ENCODE results near the gene ULBP1. TPM values are rescaled to one million over a fixed set of nuclear protein-coding genes. Genes with fewer than 3 reads are reported as not detected.
"Not testable (repeated sequence)": the region's sequence is repeated elsewhere in the genome, so short reads cannot be mapped to it uniquely, and the experiment has no call there.

Gene ULBP1
- total RNA-seq (2014; rRNA removed; shearing (Covaris generic)) = 0.13 TPM in 1 of 2 replicates, not detected in the other

- DNase-seq (ENCODE audit: low spot score) = peak; percentile 65
Observed at GRCh38 chr6:149963462-149964307, at the start of gene ULBP1. Gene ULBP1, plus strand, starts transcription at chr6:149963943. Its CDS starts 107 bp downstream, at chr6:149964050.

- no peak for DNase-seq (ENCODE audit: low spot score)
Observed at GRCh38 chr6:149915970-149916865, 47.5 kb upstream of the ULBP1 start.

GRCh38 chr6:149917679-149918078, 46.1 kb upstream of the ULBP1 start:
- no peak for DNase-seq (ENCODE audit: low spot score)

GRCh38 chr6:149918151-149918905, 45.4 kb upstream of the ULBP1 start:
- no peak for DNase-seq (ENCODE audit: low spot score)

- DNase-seq (ENCODE audit: low spot score) = not testable (repeated sequence)
Observed at GRCh38 chr6:149919126-149919833, 44.5 kb upstream of the ULBP1 start.

GRCh38 chr6:149919834-149920225, 43.9 kb upstream of the ULBP1 start:
- no peak for DNase-seq (ENCODE audit: low spot score)

- no peak for DNase-seq (ENCODE audit: low spot score)
Observed at GRCh38 chr6:149921361-149921760, 42.4 kb upstream of the ULBP1 start.

- not testable (repeated sequence) for DNase-seq (ENCODE audit: low spot score)
Observed at GRCh38 chr6:149922091-149922490, 41.7 kb upstream of the ULBP1 start.

GRCh38 chr6:149922642-149923326, 41.0 kb upstream of the ULBP1 start, which contains the start of gene RAET1G:
Gene RAET1G, minus strand, starts transcription at chr6:149923121. Its CDS starts 111 bp downstream, at chr6:149923010.
- peak; percentile 79 for DNase-seq (ENCODE audit: low spot score)

- no peak for DNase-seq (ENCODE audit: low spot score)
Observed at GRCh38 chr6:149923327-149923986, 40.3 kb upstream of the ULBP1 start.

GRCh38 chr6:149924206-149924932, 39.4 kb upstream of the ULBP1 start:
- no peak for DNase-seq (ENCODE audit: low spot score)

GRCh38 chr6:149924933-149925252, 38.9 kb upstream of the ULBP1 start:
- no peak for DNase-seq (ENCODE audit: low spot score)

GRCh38 chr6:149925253-149925973, 38.3 kb upstream of the ULBP1 start:
- DNase-seq (ENCODE audit: low spot score) = peak; percentile 9

- DNase-seq (ENCODE audit: low spot score) = peak; percentile 89
Observed at GRCh38 chr6:149925974-149926777, 37.6 kb upstream of the ULBP1 start.

- not testable (repeated sequence) for DNase-seq (ENCODE audit: low spot score)
Observed at GRCh38 chr6:149927025-149927424, 36.7 kb upstream of the ULBP1 start.

- DNase-seq (ENCODE audit: low spot score) = no peak
Observed at GRCh38 chr6:149929422-149929821, 34.3 kb upstream of the ULBP1 start.

GRCh38 chr6:149931501-149931900, 32.2 kb upstream of the ULBP1 start:
- no peak for DNase-seq (ENCODE audit: low spot score)

- DNase-seq (ENCODE audit: low spot score) = no peak
Observed at GRCh38 chr6:149933036-149933435, 30.7 kb upstream of the ULBP1 start.

All from HT-29 (cell line).